ENCODE results near the gene LHX2. TPM values are rescaled to one million over a fixed set of nuclear protein-coding genes. Genes with fewer than 3 reads are reported as not detected.

Gene LHX2
- total RNA-seq, 1 donor from 2014 or later = not detected

- no peaks in the 10 kb centered on the region for H3K9me3 Mint-ChIP-seq (ENCODE audit: unreplicated experiment)
- no peak for DNase-seq (ENCODE audit: extremely low spot score, unreplicated experiment)
- H3K36me3 Mint-ChIP-seq (ENCODE audit: unreplicated experiment) = no peaks in the 10 kb centered on the region
- H3K4me1 Mint-ChIP-seq (ENCODE audit: unreplicated experiment) = peaks cover 20% of the 10 kb centered on the region
- no peak overlapping the region for H3K4me3 Mint-ChIP-seq (ENCODE audit: unreplicated experiment)
- TF ChIP-seq CTCF (IDR thresholded peaks at IDR 0.05) = no peak
- H3K27ac Mint-ChIP-seq (ENCODE audit: unreplicated experiment) = no peak overlapping the region
- peaks cover 76% of the 10 kb centered on the region for H3K27me3 Mint-ChIP-seq (ENCODE audit: unreplicated experiment)
Measured at GRCh38 chr9:124007565-124008302, 3.8 kb upstream of the LHX2 start.

GRCh38 chr9:124008303-124008693, 3.3 kb upstream of the LHX2 start:
- Mint-ChIP-seq H3K27ac (ENCODE audit: unreplicated experiment) (no peak overlapping the region), H3K27me3 (ENCODE audit: unreplicated experiment) (peaks cover 76% of the 10 kb centered on the region), H3K4me1 (ENCODE audit: unreplicated experiment) (peaks cover 20% of the 10 kb centered on the region), H3K4me3 (ENCODE audit: unreplicated experiment) (no peak overlapping the region), H3K9me3 (ENCODE audit: unreplicated experiment) (no peaks in the 10 kb centered on the region), H3K36me3 (ENCODE audit: unreplicated experiment) (no peaks in the 10 kb centered on the region)
- no peak for TF ChIP-seq CTCF (IDR thresholded peaks at IDR 0.05)
- no peak for DNase-seq (ENCODE audit: extremely low spot score, unreplicated experiment)

DNA sequence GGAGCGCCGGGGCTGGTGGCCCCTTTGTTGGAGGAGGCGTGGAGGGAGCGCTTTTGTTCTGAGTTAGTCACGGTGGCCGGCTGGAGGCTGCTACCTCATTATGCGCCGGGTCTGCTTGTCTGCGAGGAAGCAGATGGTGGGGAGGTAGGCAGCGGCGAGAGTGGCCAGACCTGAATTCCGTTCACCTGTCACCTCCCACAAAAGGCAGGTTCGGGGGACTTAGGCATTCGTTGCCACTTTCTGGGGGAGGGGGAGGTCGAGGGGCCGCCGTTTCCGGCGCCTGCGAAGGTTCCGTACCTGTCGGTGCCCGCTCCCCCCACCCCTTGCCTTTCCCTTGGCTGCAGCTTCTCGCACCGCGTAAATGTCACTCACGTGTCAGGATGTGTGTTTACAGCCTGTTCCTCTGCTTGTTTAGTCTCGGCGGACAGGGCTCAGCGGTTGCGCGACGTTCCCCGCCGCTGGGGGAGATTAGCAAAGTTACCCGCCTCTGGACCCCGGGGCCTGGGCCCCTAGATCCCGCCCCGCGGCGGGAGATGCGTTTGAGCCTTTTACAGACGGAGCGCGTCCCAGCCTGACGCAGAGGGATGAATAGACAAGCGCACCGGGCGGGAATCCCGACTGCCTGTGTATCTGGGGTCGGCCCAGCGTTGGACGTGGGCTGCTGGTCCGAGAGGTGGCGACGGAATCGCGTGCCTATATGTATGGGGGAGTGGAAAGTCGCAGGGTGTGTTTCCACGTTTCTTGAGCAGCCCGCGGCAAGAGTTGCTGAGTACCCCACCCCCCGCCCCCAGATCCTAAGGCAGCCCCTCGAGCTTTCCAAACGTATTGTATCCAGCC, 2.7 kb upstream of the LHX2 start:
- H3K4me1 Mint-ChIP-seq (ENCODE audit: unreplicated experiment) = peaks cover 20% of the 10 kb centered on the region
- H3K4me3 Mint-ChIP-seq (ENCODE audit: unreplicated experiment) = no peak overlapping the region
- no peaks in the 10 kb centered on the region for H3K36me3 Mint-ChIP-seq (ENCODE audit: unreplicated experiment)
- H3K27me3 Mint-ChIP-seq (ENCODE audit: unreplicated experiment) = peaks cover 75% of the 10 kb centered on the region
- TF ChIP-seq CTCF (IDR thresholded peaks at IDR 0.05) = no peak
- no peak for DNase-seq (ENCODE audit: extremely low spot score, unreplicated experiment)
- H3K27ac Mint-ChIP-seq (ENCODE audit: unreplicated experiment) = no peak overlapping the region
- H3K9me3 Mint-ChIP-seq (ENCODE audit: unreplicated experiment) = no peaks in the 10 kb centered on the region

DNA sequence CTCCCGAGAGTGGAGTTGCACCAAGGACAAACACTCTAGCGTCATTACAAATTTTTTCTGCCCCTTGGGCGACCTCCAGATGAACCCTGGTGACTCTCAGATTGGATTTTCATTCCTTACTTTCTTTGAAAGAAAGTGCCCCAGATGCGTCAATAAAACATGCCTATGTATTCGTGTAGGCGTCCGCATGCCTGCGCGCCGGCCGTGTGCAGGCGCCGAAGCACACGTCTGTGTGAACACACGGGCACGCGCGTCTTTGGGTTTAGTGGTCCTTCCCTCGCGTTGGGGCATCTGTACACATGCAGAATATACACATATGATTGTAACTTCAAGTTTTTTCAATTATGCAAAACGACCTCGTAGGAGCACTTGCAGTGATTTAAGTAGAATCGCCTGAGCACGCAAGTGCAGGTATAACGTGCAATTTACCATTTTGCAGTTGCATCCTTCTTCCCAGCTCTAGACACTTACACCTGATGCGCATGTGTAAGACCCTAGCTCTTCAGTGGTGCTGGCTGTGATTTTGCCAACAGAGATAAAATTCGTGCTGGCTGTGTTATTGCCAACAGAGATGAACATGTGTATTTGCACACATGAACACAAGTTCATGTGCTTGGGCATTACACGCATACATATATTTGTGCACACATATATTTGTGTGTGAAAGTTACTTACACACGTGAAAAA, 1.9 kb upstream of the LHX2 start:
- no peak for TF ChIP-seq CTCF (IDR thresholded peaks at IDR 0.05)
- Mint-ChIP-seq H3K4me3 (ENCODE audit: unreplicated experiment) (no peak overlapping the region), H3K27me3 (ENCODE audit: unreplicated experiment) (peaks cover 75% of the 10 kb centered on the region), H3K9me3 (ENCODE audit: unreplicated experiment) (no peaks in the 10 kb centered on the region), H3K4me1 (ENCODE audit: unreplicated experiment) (peaks cover 20% of the 10 kb centered on the region), H3K27ac (ENCODE audit: unreplicated experiment) (no peak overlapping the region), H3K36me3 (ENCODE audit: unreplicated experiment) (no peaks in the 10 kb centered on the region)
- no peak for DNase-seq (ENCODE audit: extremely low spot score, unreplicated experiment)

- H3K27ac Mint-ChIP-seq (ENCODE audit: unreplicated experiment) = no peak overlapping the region
- H3K4me1 Mint-ChIP-seq (ENCODE audit: unreplicated experiment) = peaks cover 20% of the 10 kb centered on the region
- no peaks in the 10 kb centered on the region for H3K36me3 Mint-ChIP-seq (ENCODE audit: unreplicated experiment)
- no peak overlapping the region for H3K4me3 Mint-ChIP-seq (ENCODE audit: unreplicated experiment)
- no peak for DNase-seq (ENCODE audit: extremely low spot score, unreplicated experiment)
- peaks cover 73% of the 10 kb centered on the region for H3K27me3 Mint-ChIP-seq (ENCODE audit: unreplicated experiment)
- no peak for TF ChIP-seq CTCF (IDR thresholded peaks at IDR 0.05)
- no peaks in the 10 kb centered on the region for H3K9me3 Mint-ChIP-seq (ENCODE audit: unreplicated experiment)
Measured at GRCh38 chr9:124010303-124010664, 1.3 kb upstream of the LHX2 start.

Measured in osteocyte (in vitro differentiated cells).